SK-N-SH (cell line): ENCODE measurements around the gene WDR35. TPM values are rescaled to one million over a fixed set of nuclear protein-coding genes. Genes with fewer than 3 reads are reported as not detected.

Experiments used
- CTCF ChIA-PET: fragments of 300-600, 350-600 bp; formaldehyde crosslinking; extraction: SDS; loops from one replicate; lab custom pipeline; 2021; lab: Yijun Ruan, JAX
- POLR2A ChIA-PET: fragments of 350-600 bp; sonication (Branson Sonifier 250); formaldehyde crosslinking; extraction: SDS; loops from one replicate; lab custom pipeline; 2020; ENCODE audit warnings: antibody characterized with exemption, inconsistent platforms; lab: Yijun Ruan, JAX
- DNase-seq: peaks from one replicate; pipeline ENCODE4 v3.0.0; 2012
- H2AFZ ChIP-seq: fragments of 200-600 bp; sonication (generic); 2 replicates; pipeline ENCODE4 v1.8.1; 2016; ENCODE audit warnings: antibody characterized with exemption, mild to moderate bottlenecking, low read depth
- H3F3A ChIP-seq: fragments of 200-600 bp; sonication (generic); replicated peaks from 2 replicates; pipeline ENCODE3; 2016; ENCODE audit warnings: antibody characterized with exemption, mild to moderate bottlenecking; ENCODE audit not compliant: insufficient read depth
- H3K27ac ChIP-seq, 2 experiments: fragments of 200-500 bp in 1 of 2; fragments of 200-600 bp in 1 of 2; sonication (Bioruptor generic) in 1 of 2; sonication (generic), shearing (Covaris generic) in 1 of 2; 2 replicates each; pipeline versions ENCODE4 v1.5.1 to v1.6.1; 2014 to 2016; ENCODE audit warnings: low read depth in 2 of 2, inconsistent platforms in 1 of 2, low read length in 1 of 2, mild to moderate bottlenecking in 1 of 2, mixed read lengths in 1 of 2
- H3K27me3 ChIP-seq: fragments of 200-600 bp; sonication (generic), shearing (Covaris generic); 2 replicates; pipeline ENCODE4 v1.6.1; 2016; ENCODE audit warnings: mixed run types; ENCODE audit not compliant: insufficient read depth
- H3K36me3 ChIP-seq, 2 experiments: fragments of 200-500 bp in 1 of 2; fragments of 200-600 bp in 1 of 2; sonication (Bioruptor generic) in 1 of 2; sonication (generic) in 1 of 2; replicated peaks in 1 of 2; 2 replicates each; pipeline versions ENCODE3 to v1.5.1; 2014 to 2016; ENCODE audit warnings: low read length in 1 of 2, mild to moderate bottlenecking in 1 of 2; ENCODE audit not compliant: insufficient read depth in 2 of 2, control insufficient read depth in 1 of 2
- H3K4me1 ChIP-seq, 2 experiments: fragments of 200-500 bp in 1 of 2; fragments of 200-600 bp in 1 of 2; sonication (Bioruptor generic) in 1 of 2; sonication (generic), shearing (Covaris generic) in 1 of 2; 2 replicates each; pipeline versions ENCODE4 v1.5.1 to v1.6.1; 2014 to 2016; ENCODE audit warnings: low read depth in 1 of 2, low read length in 1 of 2, mixed run types in 1 of 2; ENCODE audit not compliant: insufficient read depth in 2 of 2, control insufficient read depth in 1 of 2
- H3K4me2 ChIP-seq: fragments of 200-600 bp; sonication (generic), shearing (Covaris generic); 2 replicates; pipeline ENCODE4 v1.6.1; 2017; ENCODE audit warnings: mixed run types
- H3K4me3 ChIP-seq, 2 experiments: fragments of 200-500 bp in 1 of 2; fragments of 200-600 bp in 1 of 2; sonication (Bioruptor generic) in 1 of 2; sonication (generic), shearing (Covaris generic) in 1 of 2; 2 replicates each; pipeline versions ENCODE4 v1.5.1 to v1.8.1; 2014 to 2016; ENCODE audit warnings: low read depth in 2 of 2, inconsistent platforms in 1 of 2, low read length in 1 of 2, mild to moderate bottlenecking in 1 of 2, mixed read lengths in 1 of 2, moderate library complexity in 1 of 2
- H3K79me2 ChIP-seq: fragments of 200-600 bp; sonication (generic); 2 replicates; pipeline ENCODE4 v1.8.1; 2017; ENCODE audit warnings: mild to moderate bottlenecking; ENCODE audit not compliant: insufficient read depth
- H3K9ac ChIP-seq: fragments of 200-600 bp; sonication (generic); 2 replicates; pipeline ENCODE4 v1.6.1; 2017; ENCODE audit warnings: mixed run types
- H3K9me2 ChIP-seq: fragments of 200-600 bp; sonication (generic); 2 replicates; pipeline ENCODE4 v1.6.1; 2017; ENCODE audit warnings: mixed run types
- H3K9me3 ChIP-seq: fragments of 200-600 bp; sonication (generic); 2 replicates; pipeline ENCODE4 v1.6.1; 2017; ENCODE audit warnings: mixed run types, mild to moderate bottlenecking, moderate library complexity
- H4K20me1 ChIP-seq: fragments of 200-600 bp; sonication (generic); 2 replicates; pipeline ENCODE4 v1.6.1; 2017; ENCODE audit warnings: mild to moderate bottlenecking, mixed run types; ENCODE audit not compliant: insufficient read depth
- CHD2 ChIP-seq: fragments of 150-350 bp; IDR thresholded peaks from 2 replicates; pipeline ENCODE4 v1.6.1; 2018; ENCODE audit warnings: low read length; ENCODE audit not compliant: partially characterized antibody
- CTCF ChIP-seq: fragments of 200-600 bp; sonication (generic); IDR thresholded peaks from 2 replicates; pipeline ENCODE4 v1.6.1; 2017; ENCODE audit warnings: antibody characterized with exemption, mild to moderate bottlenecking, moderate library complexity
- ELF1 ChIP-seq: IDR thresholded peaks from 2 replicates; pipeline ENCODE4 v1.4.0; 2012
- FOSL2 ChIP-seq: IDR thresholded peaks from 2 replicates; pipeline ENCODE4 v1.4.0; 2012; ENCODE audit warnings: low read depth, mild to moderate bottlenecking, moderate library complexity, borderline replicate concordance
- FOXM1 ChIP-seq: IDR thresholded peaks from 2 replicates; pipeline ENCODE4 v1.4.0; 2012; ENCODE audit warnings: low read depth, mild to moderate bottlenecking
- GATA2 ChIP-seq: sonication (generic); formaldehyde crosslinking; IDR thresholded peaks from 2 replicates; pipeline ENCODE4 v1.5.0; 2020; ENCODE audit warnings: mild to moderate bottlenecking, missing genetic modification reagents
- IRF3 ChIP-seq: fragments of 150-350 bp; IDR thresholded peaks from 2 replicates; pipeline ENCODE4 v1.6.1; 2016; ENCODE audit warnings: mild to moderate bottlenecking, low read depth, low read length
- JUND ChIP-seq: IDR thresholded peaks from 2 replicates; pipeline ENCODE4 v1.4.0; 2012
- MXI1 ChIP-seq: IDR thresholded peaks from 2 replicates; pipeline ENCODE4 v1.6.1; 2012; ENCODE audit warnings: mild to moderate bottlenecking, low read depth, low read length, improper control_type of control experiment
- NFIC ChIP-seq: IDR thresholded peaks from 2 replicates; pipeline ENCODE4 v1.4.0; 2012; ENCODE audit warnings: borderline replicate concordance
- PBX3 ChIP-seq: IDR thresholded peaks from 2 replicates; pipeline ENCODE4; 2012
- POLR2AphosphoS5 ChIP-seq: IDR thresholded peaks from 2 replicates; pipeline ENCODE4 v1.6.1; 2012; ENCODE audit warnings: low read depth, low read length
- RAD21 ChIP-seq: IDR thresholded peaks from 2 replicates; pipeline ENCODE4 v1.6.1; 2012; ENCODE audit warnings: mild to moderate bottlenecking, low read length
- RXRA ChIP-seq: IDR thresholded peaks from 2 replicates; pipeline ENCODE4 v1.4.0; 2012; ENCODE audit warnings: low read depth, mild to moderate bottlenecking, borderline replicate concordance
- TAF1 ChIP-seq: IDR thresholded peaks from 2 replicates; pipeline ENCODE4 v1.6.1; 2012; ENCODE audit warnings: low read depth, mild to moderate bottlenecking, low read length, moderate library complexity, borderline replicate concordance
- TCF12 ChIP-seq: IDR thresholded peaks from 2 replicates; pipeline ENCODE4 v1.4.0; 2012
- USF2 ChIP-seq: fragments of 150-350 bp; IDR thresholded peaks from 2 replicates; pipeline ENCODE4 v1.6.1; 2017; ENCODE audit warnings: antibody characterized with exemption, low read length, low read depth, borderline replicate concordance
- YY1 ChIP-seq: IDR thresholded peaks from 2 replicates; pipeline ENCODE4 v1.4.0; 2012; ENCODE audit warnings: low read depth, mild to moderate bottlenecking
- ZBTB33 ChIP-seq: IDR thresholded peaks from 2 replicates; pipeline ENCODE4 v1.4.0; 2012; ENCODE audit warnings: low read depth, borderline replicate concordance
- WGBS: methylation state at CpG from one replicate; pipeline ENCODE4 v1.1.6; 2017; ENCODE audit warnings: low lambda C conversion rate; 5-methylcytosine and 5-hydroxymethylcytosine counted together
- polyA plus RNA-seq, 3 experiments: library from polyadenylated mRNA; depleted of rRNA; stranded (reverse); fragments of >200 nt; gene quantifications; 2 replicates each; pipeline ENCODE4 v1.2.3, GENCODE V29; 2012

WDR35 gene
- polyA plus RNA-seq, 1 of the 3 experiments (the other 2 are of a cell fraction), result 8.6 TPM

- CTCF ChIA-PET, result interaction anchor here (0.9 to 3.2 kb wide), 6 partner anchors 27 to 339 kb away, joined by 3 to 23 read pairs (median 4); no protein-coding TSS in a partner anchor
- TF ChIP-seq GATA2 (CRISPR knock-in tag) (no peak), ELF1 (no peak), IRF3 (no peak), RXRA (no peak), RAD21 (no peak), FOXM1 (no peak), TCF12 (no peak), POLR2AphosphoS5 (no peak), NFIC (no peak), TAF1 (no peak), JUND (no peak), MXI1 (no peak), CHD2 (no peak), ZBTB33 (no peak), PBX3 (no peak)
Observed at GRCh38 chr2:19987936-19988335, 2.0 kb downstream of the WDR35 start.

GRCh38 chr2:19982268-19982667, 7.6 kb downstream of the WDR35 start:
- Histone ChIP-seq H3K27me3 (no peaks in the 10 kb centered on the region), H3K9me2 (no peaks in the 10 kb centered on the region), H3K9me3 (no peaks in the 10 kb centered on the region), H3K9ac (no peak overlapping the region), H3K4me3 (no peak overlapping the region), H4K20me1 (no peaks in the 10 kb centered on the region), H3K27ac (no peak overlapping the region), H3K36me3 (peaks cover 47 to 87% of the 10 kb centered on the region in 2 experiments), H2AFZ (no peak overlapping the region), H3K4me1 (peaks cover 5 to 11% of the 10 kb centered on the region in 2 experiments; a peak in 3 of 4 replicates), H3F3A (peaks cover 14% of the 10 kb centered on the region), H3K79me2 (peaks cover 18% of the 10 kb centered on the region; the same call in 1 of the 2 replicates), H3K4me2 (no peak overlapping the region)
- 88% methylated on average over 1 of the region's 1 CpG for WGBS
- DNase-seq, result no peak
- CTCF ChIA-PET, result interaction anchor here (0.7 to 1.1 kb wide), 2 partner anchors 27 to 116 kb away, joined by 3 read pairs; no protein-coding TSS in a partner anchor
- POLR2A ChIA-PET, result no interaction called here
- no peak for TF ChIP-seq YY1
- no peak for TF ChIP-seq USF2
- TF ChIP-seq GATA2 (CRISPR knock-in tag), result no peak
- TF ChIP-seq TCF12, result no peak
- peak; percentile 60 for TF ChIP-seq JUND
- TF ChIP-seq CTCF, result no peak
- TF ChIP-seq FOXM1, result no peak
- peak; percentile 70; the same call in 1 of the 2 replicates for TF ChIP-seq FOSL2
- no peak for TF ChIP-seq ZBTB33
- TF ChIP-seq NFIC, result no peak

More at GRCh38 chr2:19987936-19988335, 2.0 kb downstream of the WDR35 start:
- no peak for DNase-seq
- Histone ChIP-seq H2AFZ (no peak overlapping the region), H3K9me3 (no peaks in the 10 kb centered on the region), H3K79me2 (peaks cover 40% of the 10 kb centered on the region; the same call in 1 of the 2 replicates), H3K9ac (no peak overlapping the region), H3K36me3 (peaks cover 8 to 40% of the 10 kb centered on the region in 2 experiments), H3K9me2 (no peaks in the 10 kb centered on the region), H3K4me1 (peaks cover 17 to 28% of the 10 kb centered on the region in 2 experiments; a peak in 3 of 4 replicates), H3K27ac (no peak overlapping the region), H3K4me2 (peak overlapping the region; percentile 89), H3F3A (peaks cover 8% of the 10 kb centered on the region), H4K20me1 (no peaks in the 10 kb centered on the region), H3K4me3 (peak overlapping the region in 1 of 2 experiments; percentile 84; a peak in 2 of 4 replicates), H3K27me3 (no peaks in the 10 kb centered on the region)
- 92% methylated on average over 5 of the region's 5 CpGs for WGBS
- POLR2A ChIA-PET, result no interaction called here
